HG03175 (cell line): ENCODE measurements around the gene DEFB129.
"Not testable (repeated sequence)": the region's sequence is repeated elsewhere in the genome, so short reads cannot be mapped to it uniquely, and the experiment has no call there.

Source experiments
- ATAC-seq: cut with Tn5 transposase; IDR thresholded peaks from one replicate; pipeline ENCODE4 v1.9.1; 2021; ENCODE audit warnings: mild to moderate bottlenecking, moderate library complexity; ENCODE audit not compliant: unreplicated experiment

Gene DEFB129, protein sequence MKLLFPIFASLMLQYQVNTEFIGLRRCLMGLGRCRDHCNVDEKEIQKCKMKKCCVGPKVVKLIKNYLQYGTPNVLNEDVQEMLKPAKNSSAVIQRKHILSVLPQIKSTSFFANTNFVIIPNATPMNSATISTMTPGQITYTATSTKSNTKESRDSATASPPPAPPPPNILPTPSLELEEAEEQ

DNA sequence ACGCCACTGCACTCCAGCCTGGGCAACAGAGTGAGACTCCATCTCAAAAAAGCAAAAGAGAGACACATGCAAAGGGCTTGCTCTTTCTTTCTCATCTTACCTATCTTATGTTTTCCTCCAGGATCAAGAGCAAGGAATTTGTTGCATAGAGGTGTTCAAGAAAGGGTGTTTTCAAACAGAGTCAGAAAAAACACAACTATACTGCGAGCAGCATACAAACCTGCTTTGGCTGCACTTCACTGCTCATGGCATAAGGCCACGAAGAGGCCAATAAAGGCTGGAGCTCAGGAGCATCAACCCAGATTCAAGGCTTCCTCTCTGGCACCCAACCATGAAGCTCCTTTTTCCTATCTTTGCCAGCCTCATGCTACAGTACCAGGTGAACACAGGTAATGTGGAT is at the start of gene DEFB129:
DEFB129 (plus strand) TSS at position 301 of the 400 bp plus-strand sequence; CDS start at position 332, 31 bp downstream.
- ATAC-seq: no peak

DNA sequence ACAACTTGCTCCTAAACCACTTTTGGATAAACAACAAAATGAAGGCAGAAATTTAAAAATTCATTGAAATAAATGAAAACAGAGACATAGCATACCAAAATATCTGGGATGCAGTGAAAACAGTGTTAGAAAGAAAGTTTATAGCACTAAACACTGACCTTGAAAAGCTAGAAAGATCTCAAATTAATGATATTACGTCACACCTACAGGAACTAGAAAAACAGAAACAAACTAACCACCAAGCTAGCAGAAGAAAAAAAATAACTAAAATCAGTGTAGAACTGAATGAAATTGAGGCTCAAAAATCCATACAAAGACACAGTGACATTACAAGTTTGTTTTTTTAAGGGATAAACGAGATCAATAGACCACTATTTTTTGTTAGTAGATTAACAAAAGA is 42.8 kb upstream of the DEFB129 start:
- no peak for ATAC-seq

GRCh38 chr20:187733-188132 is 39.3 kb upstream of the DEFB129 start:
- no peak for ATAC-seq

DNA sequence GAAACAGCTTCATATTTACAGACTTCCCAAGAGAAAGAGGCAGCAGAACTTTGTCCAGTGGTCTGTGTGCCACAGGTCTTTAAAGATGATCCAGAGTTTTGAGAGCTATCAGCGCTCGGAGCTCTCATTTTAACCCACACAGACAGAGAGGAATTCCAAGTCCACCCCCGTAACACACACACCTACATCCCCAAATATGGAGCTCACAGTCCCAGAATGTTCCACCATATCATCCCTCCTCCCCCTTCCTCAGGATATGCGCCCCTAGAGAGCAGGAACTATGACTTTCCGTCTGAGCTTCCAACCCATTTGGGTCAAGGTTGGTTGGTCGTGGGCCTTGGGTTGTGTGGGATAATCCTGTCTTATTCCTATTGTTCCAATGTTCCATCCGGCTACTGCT is 37.4 kb upstream of the DEFB129 start, which contains the start of gene DEFB128:
DEFB128 (minus strand) TSS at position 101 of the 400 bp plus-strand sequence; CDS start at position 13, 88 bp downstream.
- ATAC-seq: no peak

- ATAC-seq: no peak
These were observed 28.8 kb upstream of the DEFB129 start for GRCh38 chr20:198225-198624.

DNA sequence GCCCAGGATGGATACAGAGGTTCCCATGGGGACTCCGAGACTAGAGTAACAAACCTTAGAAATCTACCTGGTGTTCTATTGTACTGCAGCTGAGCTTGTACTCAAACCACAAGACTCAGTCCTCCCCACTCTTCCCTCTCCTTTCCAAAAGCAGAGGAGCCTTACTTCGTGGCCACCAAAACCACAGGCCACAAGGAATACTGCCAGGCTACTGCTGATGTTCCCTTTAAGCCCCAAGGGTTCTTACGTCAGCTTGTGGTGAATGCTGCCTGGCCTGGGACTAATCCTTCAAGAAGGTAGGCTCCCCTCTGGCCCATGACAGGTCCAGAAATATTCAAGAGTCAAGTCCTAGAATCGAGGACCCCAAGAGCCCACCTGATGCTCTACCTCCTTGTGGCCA is 27.1 kb upstream of the DEFB129 start:
- no peak for ATAC-seq

DNA sequence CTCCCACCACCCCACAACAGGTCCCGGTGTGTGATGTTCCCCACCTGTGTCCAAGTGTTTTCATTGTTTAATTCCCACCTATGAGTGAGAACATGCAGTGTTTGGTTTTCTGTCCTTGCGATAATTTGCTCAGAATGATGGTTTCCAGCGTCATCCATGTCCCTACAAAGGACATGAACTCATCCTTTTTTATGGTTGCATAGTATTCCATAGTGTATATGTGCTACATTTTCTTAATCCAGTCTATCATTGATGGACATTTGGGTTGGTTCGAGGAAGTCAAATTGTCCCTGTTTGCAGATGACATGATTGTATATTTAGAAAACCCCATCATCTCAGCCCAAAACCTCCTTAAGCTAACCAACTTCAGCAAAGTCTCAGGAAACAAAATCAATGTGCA is 23.4 kb upstream of the DEFB129 start:
- not testable (repeated sequence) for ATAC-seq

GRCh38 chr20:208942-209566 is 18.0 kb upstream of the DEFB129 start:
- peak; percentile 50 for ATAC-seq

- no peak for ATAC-seq
These were observed 16.1 kb upstream of the DEFB129 start for GRCh38 chr20:210809-211502.

GRCh38 chr20:214383-214782 is 12.7 kb upstream of the DEFB129 start:
- no peak for ATAC-seq

DNA sequence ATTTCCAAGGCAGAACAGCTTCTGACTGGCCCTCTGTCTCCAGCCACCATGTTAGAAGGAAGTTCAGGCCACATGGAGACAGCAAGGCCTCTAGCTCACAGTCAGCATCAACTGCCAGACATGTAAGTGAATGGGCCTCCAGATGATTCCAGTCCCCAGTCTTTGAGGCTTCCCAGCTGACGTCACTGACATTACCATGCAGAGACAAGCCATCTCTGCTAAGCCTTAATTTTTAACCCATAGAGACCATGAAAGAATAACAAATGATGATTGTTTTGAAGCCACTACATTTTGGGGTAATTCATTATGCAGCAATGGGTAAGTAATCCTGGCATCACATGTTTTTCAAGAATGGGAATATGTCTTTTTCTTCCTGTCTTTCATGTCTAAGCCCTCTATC is 11.3 kb upstream of the DEFB129 start:
- no peak for ATAC-seq

DNA sequence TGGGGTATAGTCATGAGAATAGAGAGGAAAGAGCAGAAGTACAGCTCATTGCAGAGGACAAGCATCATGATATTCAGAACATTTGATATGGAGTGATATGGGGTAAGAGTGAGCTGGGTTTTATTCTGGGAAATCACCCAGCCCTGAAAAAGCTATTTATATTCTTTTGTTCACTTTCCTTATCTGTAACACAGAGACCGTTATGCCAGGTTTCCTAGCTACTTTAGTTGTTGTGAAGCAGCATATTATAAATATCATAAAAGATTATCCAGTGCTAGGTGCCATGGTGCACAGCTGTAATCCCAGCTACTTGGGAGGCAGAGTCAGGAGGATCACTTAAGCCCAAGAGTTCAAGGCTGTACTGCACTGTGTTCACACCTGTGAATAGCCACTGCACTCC is 9.8 kb upstream of the DEFB129 start:
- ATAC-seq: no peak

DNA sequence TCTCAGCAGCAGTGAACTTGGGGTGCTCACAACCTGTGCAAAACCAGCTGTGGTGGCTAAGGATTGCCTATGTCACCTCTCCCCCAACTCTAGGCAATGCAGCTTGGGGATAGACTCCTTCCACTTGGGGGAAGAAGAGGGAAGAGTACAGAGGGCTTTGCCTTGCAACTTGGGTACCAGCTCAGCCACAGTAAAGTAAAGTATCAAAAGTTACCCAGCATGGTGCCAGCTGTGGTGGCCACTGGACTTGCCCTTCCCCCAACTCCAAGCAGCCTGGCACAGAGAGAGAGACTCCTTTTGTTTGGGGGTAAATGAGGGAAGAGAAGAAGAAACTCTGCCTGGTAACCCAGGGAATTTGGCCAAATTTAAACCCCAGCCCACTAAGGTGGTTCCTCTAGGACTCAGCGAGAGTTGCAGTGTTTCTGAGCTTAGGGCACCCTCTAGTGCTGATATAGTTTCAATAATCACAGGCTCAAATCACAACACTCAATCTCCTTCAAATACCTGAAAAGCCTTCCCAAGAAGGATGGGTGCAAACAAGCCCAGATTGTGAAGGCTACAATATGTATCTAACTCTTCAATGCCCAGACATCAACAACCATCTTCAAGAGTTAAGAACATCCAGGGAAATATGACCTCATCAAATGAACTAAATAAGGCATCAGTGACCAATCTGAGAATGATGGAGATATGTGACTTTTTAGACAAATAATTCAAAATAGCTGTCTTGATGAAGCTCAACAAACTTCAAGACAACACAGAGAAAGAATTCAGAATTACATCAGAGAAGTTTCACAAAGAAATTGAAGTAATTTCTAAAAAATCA is 7.6 kb upstream of the DEFB129 start:
- ATAC-seq: no peak

- no peak for ATAC-seq
These were observed 5.7 kb upstream of the DEFB129 start for GRCh38 chr20:221258-221830.

- not testable (repeated sequence) for ATAC-seq
These were observed 1.2 kb upstream of the DEFB129 start for GRCh38 chr20:225879-226278.

DNA sequence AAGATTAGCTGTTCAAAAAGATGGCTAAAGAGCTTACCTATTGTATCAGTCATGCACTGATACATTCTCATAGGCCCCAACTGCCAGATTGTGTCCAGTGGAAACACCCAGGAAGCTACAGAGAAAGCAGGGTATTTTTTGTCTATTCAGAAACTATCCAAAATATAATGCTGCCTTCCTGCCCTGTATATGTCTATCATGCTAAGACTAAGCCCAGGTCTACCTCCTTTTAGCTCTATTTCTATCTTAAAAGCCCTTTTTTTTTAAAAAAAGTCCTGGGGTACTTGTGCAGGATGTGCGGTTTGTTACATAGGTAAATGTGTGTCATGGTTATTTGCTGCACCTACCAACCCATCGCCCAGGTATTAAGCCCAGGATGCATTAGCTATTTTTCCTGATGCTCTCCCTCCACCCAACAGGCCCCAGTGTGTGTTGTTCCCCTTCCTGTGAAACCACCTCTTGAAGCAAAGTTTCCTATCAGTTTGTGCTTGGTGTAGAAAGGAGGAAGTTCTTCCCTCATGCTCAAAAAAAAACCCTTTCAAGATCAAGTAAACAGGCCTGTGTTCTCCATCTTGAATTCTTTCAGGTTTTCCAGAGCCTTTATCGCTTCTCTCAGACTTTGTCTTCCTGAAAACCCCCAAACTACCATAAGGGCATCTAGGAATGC is 514 bp downstream of the DEFB129 start:
- no peak for ATAC-seq

GRCh38 chr20:235891-236290 is 8.8 kb downstream of the DEFB129 start:
- no peak for ATAC-seq

DNA sequence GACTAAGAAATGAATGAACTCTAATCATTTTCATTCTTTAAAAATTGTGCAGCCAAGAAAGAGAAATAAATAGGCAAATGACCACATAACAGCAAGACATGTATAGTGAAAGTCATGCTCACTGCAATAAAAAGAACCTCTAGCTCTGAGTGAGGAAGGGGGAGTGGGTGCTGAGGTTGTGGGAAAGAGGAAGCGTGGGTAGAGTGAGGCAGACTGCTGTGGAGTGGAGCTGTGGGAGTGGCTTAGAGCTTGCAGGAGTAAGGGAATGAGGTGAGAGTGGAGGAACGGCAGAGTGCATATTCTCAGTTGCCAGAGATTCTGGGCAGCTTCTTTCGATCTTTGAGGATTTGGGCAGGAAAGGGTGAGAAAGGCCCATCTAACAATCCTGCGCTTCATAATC is 10.4 kb downstream of the DEFB129 start:
- ATAC-seq: no peak

DNA sequence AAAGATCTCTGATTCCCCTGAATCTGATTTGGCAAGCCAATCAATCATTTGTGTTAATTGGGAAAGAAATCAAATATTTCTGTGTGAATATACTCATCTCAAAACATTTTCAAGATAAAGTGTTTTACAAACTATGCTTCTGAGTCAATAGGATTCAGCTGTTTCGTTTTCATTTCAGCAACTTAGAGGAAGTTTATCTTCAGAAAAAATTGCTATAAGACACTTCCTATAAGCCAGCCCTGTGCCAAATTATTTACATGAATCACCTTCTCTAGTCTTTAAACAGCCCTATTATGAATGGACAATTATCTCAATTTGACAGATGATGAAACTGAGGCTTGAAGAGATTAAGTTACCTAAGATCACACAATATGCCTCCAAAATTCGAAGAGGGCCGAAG is 10.9 kb downstream of the DEFB129 start:
- peak; percentile 42 for ATAC-seq

DNA sequence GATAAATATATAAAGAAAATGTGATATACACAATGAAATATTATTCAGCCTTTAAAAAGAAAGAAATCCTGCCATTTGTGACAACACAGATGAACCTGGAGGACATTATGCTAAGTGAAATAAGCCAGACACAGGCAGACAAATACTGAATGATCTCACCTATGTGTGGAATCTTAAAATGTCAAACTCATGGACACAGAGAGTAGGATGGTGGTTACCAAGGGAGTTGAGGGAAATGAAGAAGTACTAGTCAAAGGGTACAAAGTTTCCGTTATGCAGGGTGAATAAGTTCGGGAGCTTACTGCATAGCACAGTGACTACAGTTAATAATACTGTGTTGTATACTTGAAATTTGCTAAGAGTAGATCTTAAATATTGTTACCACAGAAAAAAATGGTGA is 15.8 kb downstream of the DEFB129 start:
- no peak for ATAC-seq
